GM19468 (cell line): ENCODE measurements around the gene AOAH.

Experiments
- ATAC-seq: cut with Tn5 transposase; IDR thresholded peaks from one replicate; pipeline ENCODE4 v1.9.1; 2021; ENCODE audit warnings: mild to moderate bottlenecking, moderate library complexity, moderate number of reproducible peaks; ENCODE audit not compliant: unreplicated experiment; ENCODE audit errors: extremely low read depth

AOAH gene

DNA sequence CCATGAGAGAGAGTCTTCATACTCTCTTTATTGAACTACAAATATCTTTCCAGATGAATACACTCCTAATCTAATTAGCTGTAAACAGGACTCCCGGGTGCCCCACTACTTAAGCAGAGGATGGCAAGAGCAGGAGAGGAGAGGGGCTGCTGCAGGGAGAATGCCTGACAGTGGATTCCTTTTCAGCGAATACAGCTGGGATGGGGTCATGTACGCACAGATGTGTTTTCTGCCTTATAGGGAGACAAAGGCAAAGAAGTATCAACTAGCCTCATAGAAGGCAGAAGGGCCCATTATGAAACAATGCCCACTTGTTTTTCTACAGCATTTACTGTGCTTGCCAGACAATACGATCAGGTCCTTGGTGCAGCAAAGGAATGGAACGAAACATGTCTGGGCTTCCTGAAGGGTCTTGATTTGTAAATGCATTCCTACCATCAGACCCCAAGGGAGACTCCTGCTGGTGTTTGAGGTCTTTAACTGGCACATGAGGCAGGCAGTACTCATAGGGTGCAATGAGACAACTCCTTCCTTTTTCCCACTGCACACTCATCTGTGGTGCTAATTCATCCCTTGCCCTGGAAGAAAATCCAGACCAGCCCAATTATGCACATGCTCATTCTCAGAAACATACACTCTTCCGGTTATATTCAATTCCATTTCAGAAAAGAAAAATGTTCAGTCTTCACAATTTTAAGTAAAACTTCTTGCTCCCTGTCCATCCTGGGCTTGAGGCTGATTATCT lies 117.1 kb downstream of the AOAH start:
- ATAC-seq, result no peak

DNA sequence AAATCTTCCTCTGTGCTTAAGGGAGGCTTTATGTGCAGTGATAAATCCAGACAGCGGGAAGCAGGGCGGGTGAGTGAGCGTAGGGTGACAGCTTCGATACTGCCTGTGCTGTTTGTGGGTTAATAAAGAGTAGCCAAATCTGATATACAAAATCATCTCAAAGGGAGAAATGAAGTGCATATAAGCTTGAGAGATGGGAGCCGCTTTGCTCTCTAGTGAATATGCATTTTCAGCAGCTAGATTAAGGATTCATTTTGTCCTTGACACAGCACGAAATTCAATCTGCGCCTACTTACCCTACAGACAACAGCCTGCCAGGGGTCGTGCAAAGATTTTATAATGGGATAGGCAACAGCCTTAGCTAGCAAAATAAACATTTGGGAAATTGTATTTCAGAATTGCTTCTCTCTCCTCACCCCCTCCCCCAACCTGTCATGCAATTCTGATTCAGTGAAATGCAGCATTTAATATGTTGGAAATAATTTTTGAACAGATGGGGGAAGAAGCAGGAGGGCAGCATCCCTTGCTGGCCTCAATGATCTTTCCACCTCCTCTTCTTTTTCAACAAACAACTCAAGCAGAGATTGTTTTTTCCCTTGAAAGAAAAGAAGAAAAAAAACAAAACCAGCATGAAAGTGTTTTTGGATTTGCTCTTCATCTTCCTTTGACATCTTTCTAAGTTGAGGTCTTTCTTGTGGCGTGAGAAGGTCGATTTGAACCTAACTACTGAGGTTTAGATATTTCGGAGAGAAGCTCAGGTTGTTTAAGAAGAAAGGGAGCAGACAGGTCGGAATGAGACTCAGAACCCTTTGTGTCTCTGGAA lies 117.9 kb downstream of the AOAH start:
- ATAC-seq, result no peak

DNA sequence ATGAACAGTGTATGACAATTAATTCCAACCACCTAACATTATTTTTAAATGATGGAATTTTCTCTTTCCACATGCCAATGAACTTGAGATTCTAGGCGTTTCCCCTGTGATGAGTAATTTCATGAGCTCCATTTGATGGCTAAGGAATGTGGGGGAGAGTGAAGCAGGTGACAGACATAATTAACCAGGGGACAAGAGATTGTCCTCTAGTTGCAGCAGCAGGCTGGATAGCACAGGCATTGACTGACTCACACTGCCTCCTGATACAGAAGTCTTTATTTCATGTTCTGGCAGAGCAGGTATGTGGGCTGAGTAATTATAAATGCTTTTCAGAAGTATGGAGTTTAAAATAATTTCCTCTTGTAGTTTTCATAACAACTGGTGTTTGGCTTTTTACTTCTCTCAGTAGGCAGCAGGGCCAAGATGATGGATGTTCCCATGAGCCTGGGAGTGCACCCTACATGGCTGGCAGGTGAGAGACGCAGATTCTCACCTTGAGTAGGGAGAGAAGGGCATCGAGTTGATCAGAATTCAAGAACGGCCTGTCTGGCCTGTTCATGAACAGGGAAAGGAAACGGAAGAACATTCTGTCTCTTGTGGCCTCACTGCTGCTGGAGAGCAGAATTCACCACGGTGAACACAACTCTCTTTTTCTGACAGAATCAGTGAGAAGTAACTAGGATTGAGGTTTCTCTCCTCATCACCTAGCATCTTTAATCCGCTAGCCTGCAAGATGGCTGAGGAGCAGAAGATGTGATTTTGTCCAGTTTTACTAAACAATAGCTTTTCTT lies 118.8 kb downstream of the AOAH start:
- no peak for ATAC-seq

DNA sequence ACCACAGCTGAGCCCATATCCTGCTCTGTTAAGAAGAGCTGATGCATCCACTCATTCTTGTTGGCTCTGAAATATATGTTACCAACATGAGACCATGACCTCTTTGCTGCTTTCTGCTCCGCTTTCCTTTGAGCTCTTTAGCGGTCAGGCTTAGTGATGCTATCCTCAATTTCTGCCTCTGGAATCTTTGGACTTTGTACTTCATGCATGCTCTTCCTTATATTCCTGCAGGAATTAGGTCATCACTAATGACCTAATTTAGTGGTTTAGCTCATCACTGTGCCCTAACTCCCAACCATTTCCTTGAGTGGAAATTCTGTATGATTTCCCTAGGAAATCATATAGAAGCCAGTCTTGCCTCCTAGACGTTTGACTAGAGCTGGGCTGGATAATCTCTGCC lies 119.5 kb downstream of the AOAH start:
- no peak for ATAC-seq

DNA sequence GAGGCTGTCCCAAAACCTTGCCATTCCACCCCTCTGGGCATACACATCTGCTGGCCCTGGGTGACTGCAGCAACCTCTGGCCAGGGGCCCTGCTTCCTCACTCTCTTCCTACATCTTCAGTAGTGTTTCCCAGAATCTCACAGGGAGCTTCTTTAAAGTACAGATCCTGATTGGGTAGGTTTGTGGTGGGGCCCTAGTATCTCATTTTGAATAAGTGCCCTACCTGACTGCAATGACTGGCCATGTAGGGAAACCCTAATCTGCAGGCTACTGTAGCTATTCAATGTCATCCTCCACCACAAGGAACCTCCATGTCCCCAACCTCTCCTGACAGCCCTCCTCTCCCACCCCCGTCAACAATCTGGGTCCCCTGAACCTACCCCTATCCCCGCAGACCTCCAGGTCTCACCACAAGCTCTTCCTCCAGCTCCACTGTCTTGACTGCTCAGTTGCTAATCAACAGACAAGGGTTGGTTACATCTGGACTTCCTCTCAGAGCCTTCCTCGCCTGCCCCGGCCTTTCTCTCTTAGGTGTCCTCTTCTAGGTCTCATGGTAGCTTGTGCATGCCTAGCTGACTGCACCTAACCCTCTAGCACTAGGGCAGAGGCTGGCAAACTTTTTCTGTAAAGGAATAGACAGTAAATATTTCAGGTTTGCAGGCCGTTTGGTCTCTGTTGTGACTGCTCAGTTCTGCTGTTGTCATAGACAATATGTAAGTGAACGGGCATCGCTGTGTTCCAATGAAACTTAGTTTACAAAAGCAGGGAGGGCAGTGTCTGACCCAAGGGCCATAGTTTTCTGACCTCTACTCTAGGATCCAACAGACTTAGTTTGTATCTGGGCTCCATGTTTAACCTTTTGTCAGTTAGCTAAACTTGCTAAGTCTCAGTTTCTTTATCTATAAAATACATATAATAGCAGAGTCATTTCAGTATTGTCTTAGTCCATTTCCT lies 121.1 kb downstream of the AOAH start:
- no peak for ATAC-seq

DNA sequence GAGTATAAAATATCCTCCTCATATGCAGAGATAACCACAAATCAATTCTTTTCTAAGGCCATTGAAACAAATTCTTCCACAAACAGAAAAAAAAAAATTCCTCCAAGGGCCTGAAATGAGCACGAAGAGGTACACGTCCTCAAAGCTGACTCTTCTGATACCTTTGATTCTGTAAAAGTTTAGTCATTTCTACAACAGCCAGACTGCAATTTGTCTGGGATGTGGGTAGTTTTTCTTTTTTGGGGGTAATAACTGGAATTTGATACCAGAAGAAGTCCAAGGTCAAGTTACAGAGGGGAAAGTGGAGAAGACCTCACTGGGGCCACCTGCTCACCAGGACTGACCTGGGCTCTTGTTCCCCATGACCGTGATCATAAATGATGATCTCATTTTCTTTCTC lies 121.8 kb downstream of the AOAH start:
- ATAC-seq, result no peak

DNA sequence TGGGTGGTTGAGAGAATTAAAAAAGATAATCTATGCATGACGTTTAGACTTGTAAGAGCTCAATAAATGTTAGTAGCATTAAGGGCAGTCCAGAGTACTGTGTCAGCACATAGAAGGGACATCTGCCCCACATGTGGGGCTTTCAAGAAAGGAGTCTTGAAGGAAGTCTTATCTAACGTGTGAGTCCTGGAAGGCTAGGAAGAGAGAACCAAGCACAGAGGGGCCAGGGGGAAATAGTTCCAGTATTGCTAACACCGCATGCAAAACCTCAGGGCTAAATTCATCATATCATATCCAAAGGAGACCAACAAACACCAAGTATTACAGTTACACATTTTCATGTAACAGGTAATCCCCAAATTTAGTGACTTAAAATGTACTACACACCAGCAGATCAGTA lies 122.7 kb downstream of the AOAH start:
- no peak for ATAC-seq

DNA sequence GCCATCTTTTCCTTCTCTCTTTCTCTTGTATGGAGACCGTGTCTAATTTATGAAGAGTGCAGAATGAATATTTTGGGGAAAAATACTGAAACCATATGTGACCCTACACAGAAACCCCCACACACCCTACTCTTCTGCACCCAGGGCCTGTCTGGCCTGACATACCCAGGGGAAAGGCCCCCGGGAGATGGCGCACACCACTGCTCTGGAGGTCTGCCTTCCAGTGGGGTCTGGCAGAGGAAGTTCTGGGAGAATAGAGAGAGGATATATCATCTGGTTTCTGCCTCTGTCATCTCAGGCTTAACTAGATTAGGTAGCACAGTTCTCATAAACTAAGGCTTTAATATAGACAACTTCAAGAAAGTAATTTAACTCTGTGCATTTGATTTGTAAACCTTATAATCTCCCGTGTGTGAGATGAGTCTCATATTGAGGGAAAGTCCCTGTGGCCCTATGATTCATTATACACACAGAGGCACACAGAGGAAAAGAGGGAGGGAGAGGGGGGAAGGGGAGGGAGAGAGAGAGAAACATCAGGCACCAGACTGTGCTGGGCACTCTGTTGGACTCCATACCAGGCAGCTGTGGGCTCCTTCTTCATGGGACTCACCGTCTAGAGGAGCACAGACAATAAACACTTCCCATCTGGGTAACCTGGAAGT lies 123.3 kb downstream of the AOAH start:
- ATAC-seq, result no peak

DNA sequence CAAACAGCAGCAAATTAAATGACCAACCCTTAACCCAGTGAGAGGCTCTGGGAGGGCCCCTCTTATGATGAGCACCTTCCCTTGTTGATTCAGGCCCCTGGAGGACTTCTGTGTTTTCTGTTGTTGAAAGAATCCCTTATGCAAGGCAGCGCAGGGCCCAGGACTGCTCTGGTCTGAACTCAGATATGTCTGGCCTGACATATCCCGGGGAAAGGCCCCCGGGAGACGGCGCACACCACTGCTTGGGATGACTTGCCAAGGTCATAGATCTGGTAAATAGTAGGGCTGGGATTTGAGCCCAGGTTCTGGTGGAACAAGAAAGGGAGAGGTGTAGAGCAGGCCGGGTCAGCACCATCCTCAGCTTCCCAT lies 124.0 kb downstream of the AOAH start:
- no peak for ATAC-seq

DNA sequence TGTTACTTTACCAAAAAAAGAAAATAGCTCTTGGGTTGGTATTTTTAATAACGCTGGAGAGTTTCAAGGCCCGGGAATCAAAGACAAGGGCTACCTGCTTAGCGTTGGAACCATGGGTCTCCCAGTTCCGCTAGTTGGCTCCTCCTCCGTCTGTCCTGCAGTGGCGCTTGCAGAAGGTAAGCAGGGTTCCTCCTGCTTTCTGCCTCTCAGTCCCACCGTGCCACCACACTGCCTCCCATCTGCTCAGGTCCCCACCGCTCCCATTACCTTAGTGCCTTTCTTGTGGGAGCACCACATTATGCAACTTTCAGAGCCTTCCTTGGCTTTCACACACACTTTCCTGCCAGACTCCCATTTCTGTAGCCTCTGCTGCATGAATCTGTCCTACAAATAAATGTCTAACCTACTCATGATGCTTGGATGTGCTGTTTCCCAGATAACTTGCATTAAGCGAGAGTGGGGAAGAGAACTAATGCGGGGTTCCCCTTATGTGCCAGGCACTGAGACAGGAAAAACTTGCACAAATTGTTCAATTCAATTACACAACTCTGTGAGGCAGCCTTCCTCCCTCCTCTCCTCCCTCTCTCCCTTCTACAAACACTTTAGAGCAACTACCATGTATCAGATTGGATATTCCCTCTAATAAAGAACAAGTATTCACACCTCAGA lies 124.5 kb downstream of the AOAH start:
- ATAC-seq, result no peak

DNA sequence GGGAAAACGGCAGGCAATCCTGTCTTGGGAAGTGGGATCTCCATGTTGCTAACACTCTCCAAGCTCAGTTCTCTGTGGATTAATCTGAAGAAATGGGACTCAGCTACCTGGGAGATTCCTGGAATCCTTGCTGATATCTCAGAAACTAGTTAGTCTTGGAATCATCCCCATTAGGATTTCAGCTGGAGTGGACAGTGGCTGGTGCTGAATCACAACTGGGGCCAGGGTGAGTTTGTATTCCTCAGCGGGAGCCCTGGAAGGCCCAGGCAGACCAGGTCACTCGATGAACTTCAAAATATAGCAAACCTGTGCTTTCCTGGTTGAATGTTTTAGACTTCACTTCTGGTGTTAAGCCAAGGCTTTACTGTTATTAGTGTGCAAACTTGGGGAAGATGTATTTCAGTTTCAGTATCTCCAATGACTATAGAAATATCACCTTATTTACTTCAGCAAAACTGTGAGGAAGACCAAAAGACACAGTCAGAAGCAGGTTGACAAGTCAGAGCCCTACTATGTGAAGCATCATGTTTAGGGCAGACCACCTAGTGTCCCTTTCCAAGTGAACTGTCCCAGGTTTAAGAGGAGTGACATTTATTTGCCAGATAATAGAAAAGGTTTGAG lies 126.1 kb downstream of the AOAH start:
- ATAC-seq, result no peak

DNA sequence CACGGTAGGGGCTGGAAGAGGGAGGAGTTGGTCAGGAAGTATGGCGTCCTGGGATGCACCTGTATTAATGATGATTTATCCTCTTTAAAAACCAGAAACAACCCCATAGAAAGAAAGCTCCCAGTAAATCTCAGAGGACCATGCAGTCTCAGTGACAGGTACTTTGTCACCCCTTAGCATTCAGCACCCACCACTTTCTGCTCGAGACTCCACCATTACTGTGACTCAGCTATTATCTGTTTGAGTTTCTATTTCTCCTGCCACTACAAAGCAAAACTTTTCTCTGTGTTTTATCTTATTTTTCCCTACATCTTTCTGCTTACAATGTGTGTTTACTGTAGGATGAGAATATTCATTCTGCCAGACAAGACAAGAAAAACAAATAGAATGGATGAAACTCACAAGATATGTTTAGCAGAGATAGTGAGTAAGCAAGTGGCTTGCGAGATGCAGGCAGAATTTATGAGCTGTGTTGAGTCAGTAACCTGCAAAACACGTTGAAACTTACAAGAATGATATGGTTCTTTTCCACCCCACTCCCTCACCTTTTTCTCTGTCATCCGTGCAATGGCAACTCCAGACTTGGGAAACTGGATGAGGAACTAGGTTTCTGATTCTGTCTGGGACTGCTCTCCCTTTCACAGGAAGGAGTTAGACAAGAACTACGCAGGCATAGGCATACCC lies 127.1 kb downstream of the AOAH start:
- ATAC-seq, result no peak

DNA sequence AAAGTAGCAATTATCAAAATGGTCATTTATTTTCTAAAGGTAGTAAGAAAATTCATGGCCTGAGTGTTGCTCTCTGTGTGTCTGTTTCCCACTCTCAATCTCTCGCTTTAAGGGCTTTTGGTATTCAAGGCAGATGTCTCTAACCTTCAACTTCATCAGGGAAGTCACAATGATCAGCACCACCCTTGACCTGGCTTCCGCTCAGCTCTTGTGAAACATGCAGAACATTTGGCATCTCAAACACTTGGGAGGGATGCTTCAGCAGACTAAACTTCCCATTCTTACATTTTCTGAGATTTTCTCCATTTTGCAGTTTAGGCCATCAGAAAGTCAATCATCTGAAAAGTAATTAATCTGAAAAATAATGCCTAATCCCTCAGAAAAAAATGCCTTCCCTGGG lies 129.8 kb downstream of the AOAH start:
- no peak for ATAC-seq

DNA sequence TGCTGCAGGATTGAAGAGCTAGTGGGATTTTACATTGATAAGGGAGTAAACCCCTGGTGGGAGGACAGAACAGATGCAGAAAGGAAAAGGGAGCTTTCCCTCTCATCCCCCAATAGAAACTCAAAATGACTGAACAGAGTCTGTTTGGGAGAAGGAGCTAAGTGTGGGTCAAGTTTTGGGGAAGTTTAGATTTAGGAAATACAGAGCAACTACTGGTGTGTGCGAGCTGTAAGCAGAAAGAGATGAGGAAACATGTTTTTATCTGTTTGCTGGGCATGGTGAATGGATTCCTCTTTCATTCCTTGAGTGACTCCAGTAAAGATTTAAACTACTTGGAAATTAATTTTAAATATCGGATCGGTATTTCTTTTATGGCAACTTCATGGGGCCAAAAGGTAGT lies 132.7 kb downstream of the AOAH start:
- ATAC-seq, result no peak

DNA sequence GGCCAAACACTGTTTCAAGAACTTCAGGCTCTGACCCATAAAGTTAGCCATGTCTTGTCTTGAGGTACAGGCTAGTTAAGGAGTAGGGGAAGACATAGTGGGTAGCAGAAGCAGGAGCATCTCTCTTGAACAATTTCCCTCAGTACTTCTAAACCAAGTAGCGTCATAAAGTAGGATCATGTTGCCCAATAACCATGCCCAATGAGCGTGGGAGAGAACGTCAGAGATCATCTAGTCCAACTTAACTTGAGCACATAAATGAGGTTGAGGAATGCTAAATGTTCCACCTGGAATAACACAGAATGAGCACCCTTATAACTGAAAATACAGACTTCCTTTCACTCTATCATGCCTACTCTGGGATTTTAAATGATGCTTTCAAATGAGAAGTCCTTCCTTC lies 134.9 kb downstream of the AOAH start:
- no peak for ATAC-seq

DNA sequence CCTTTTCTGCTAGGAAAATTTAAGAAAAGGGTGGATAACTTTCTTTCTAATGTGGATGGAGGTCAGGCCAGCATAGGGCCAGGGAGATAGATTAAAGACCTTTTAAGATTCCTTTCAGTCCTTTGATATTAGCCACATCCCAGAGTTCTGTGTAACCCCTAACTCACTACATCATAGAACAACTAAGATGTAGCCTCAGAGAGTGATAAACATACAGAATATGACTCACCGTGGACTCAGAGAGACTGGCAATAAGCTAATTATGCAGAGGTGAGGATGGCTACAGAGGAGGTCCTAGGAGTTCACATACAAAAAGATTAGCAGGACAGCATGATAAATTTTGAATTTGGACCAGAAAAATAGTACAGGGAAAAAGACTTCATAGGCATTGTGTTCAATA lies 141.0 kb downstream of the AOAH start:
- ATAC-seq, result no peak

DNA sequence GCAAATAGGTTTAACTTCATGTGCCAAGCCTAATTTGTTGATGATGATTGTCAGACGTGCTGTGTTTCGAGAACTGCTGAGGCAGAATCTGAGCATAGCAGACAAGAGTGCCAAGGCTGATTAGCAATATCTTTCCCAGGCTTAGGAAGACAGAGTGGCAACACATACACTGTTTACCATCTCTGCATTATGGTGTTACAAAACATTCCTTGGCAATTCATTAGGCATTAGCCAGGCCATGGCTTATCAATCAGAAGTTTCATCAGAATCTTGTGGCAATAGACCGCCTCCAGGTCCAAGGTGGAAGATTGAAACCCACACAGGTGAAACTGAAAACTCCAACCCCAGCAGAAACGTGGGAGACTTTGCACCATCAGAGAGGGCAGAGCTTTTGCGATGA lies 148.5 kb downstream of the AOAH start:
- ATAC-seq, result no peak

DNA sequence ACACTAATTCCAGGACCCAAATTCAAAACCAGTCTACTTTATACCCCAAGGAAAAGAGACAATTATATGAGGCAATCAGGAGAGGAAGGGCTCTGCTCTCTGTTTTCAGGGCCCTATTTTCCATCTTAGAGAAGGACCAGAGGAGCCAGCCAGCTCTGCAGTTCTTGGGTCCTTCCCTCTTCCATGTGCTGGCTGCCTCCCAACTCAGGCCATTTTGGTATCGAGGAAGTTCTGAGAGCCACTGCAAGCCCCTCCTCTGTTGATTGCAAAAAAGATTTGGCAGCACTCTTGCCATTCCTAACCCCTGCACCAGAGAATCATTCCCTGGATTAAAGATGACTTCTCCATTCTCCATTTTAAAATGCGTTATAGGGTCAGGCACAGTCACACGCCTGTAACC lies 151.2 kb downstream of the AOAH start:
- ATAC-seq, result no peak
